Body of pancreas (tissue), 4 donors: ENCODE measurements around the gene NF2. TPM values are rescaled to one million over a fixed set of nuclear protein-coding genes. Genes with fewer than 3 reads are reported as not detected.
"Not testable (repeated sequence)": the region's sequence is repeated elsewhere in the genome, so short reads cannot be mapped to it uniquely, and the experiment has no call there.

ENCODE experiments used
- ATAC-seq: fragments of 150-250 bp; one replicate; pipeline ENCODE4 v1.9.1; 2016
- DNase-seq, 4 donors: peaks; one replicate each; pipeline ENCODE4 v3.0.0-alpha.2; 2019
- H3K27ac ChIP-seq, 4 donors: fragments of 200-600 bp; sonication (generic); 1 replicate in 3 of 4; 2 replicates in 1 of 4; pipeline versions ENCODE4 v1.5.1 to v1.6.1; 2016 to 2019; ENCODE audit warnings: mild to moderate bottlenecking in 1 of 4, mixed read lengths in 1 of 4, moderate library complexity in 1 of 4
- H3K27me3 ChIP-seq, 2 donors: fragments of 200-600 bp; sonication (generic); one replicate each; pipeline ENCODE4 v1.6.0; 2016; ENCODE audit warnings: mild to moderate bottlenecking in 1 of 2
- H3K36me3 ChIP-seq, 2 donors: fragments of 200-600 bp; sonication (generic); replicated peaks in 1 of 2; 2 replicates each; pipeline ENCODE4 v1.5.1; 2016; ENCODE audit warnings: low read depth in 2 of 2; ENCODE audit not compliant: insufficient read depth in 1 of 2
- H3K4me1 ChIP-seq: fragments of 200-600 bp; sonication (generic); one replicate; pipeline ENCODE4 v1.6.0; 2016
- H3K4me3 ChIP-seq, 2 donors: fragments of 200-600 bp; sonication (generic); 1 replicate in 1 of 2; 2 replicates in 1 of 2; pipeline ENCODE4 v1.5.1; 2016 to 2019
- H3K9me3 ChIP-seq, 3 donors: fragments of 200-600 bp; sonication (generic); 1 replicate in 2 of 3; 2 replicates in 1 of 3; pipeline ENCODE4 v1.5.1; 2016
- POLR2A ChIP-seq, 3 donors: fragments of 450-650 bp; IDR thresholded peaks; one replicate each; pipeline ENCODE4 v1.6.1; 2016; ENCODE audit warnings: antibody characterized with exemption in 3 of 3, mild to moderate bottlenecking in 2 of 3
- WGBS, 2 donors: methylation state at CpG; one replicate each; pipeline ENCODE4 v1.1.5; 2017; 5-methylcytosine and 5-hydroxymethylcytosine counted together
- intact Hi-C: fragments of 100-400 bp; cut with DNase I; formaldehyde crosslinking; loops from one replicate; pipeline ENCODE4 v1.15.1; 2023
- total RNA-seq, 2 donors: library from RNA; depleted of rRNA; stranded (reverse); fragments of >200 nt; gene quantifications; one replicate each; pipeline ENCODE4 v1.1.0, GENCODE V29; 2016
- TF ChIP-seq, protein P1 (sequence below), 7 experiments: fragments of 450-650 bp in 4 of 7; fragments of 200-600 bp in 3 of 7; sonication (generic) in 3 of 7; IDR thresholded peaks; one replicate each; pipeline ENCODE4 v1.5.1; 2016 to 2019; ENCODE audit warnings: antibody characterized with exemption in 7 of 7

The NF2 gene
- total RNA-seq, 2 donors from 2014 or later: 21.4 to 26.5 TPM

- ATAC-seq: no peak
- Histone ChIP-seq H3K4me1 (peaks cover 18% of the 10 kb centered on the region), H3K27me3 (no peaks in the 10 kb centered on the region), H3K4me3 (no peak overlapping the region), H3K36me3 (no peaks in the 10 kb centered on the region), H3K9me3 (no peaks in the 10 kb centered on the region), H3K27ac (no peak overlapping the region)
- TF ChIP-seq, protein P1, sequence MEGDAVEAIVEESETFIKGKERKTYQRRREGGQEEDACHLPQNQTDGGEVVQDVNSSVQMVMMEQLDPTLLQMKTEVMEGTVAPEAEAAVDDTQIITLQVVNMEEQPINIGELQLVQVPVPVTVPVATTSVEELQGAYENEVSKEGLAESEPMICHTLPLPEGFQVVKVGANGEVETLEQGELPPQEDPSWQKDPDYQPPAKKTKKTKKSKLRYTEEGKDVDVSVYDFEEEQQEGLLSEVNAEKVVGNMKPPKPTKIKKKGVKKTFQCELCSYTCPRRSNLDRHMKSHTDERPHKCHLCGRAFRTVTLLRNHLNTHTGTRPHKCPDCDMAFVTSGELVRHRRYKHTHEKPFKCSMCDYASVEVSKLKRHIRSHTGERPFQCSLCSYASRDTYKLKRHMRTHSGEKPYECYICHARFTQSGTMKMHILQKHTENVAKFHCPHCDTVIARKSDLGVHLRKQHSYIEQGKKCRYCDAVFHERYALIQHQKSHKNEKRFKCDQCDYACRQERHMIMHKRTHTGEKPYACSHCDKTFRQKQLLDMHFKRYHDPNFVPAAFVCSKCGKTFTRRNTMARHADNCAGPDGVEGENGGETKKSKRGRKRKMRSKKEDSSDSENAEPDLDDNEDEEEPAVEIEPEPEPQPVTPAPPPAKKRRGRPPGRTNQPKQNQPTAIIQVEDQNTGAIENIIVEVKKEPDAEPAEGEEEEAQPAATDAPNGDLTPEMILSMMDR (IDR thresholded peaks at IDR 0.05): no peak
- no peak for TF ChIP-seq POLR2A (IDR thresholded peaks at IDR 0.05)
- intact Hi-C loops: no loop called here
- WGBS, 2 donors: 45 to 49% methylated on average over 11 to 12 of the region's 12 CpGs
- peak in 3 of 4 donors; percentile 27 to 50 (median 31) for DNase-seq
Measured at GRCh38 chr22:29581799-29582198, 21.6 kb upstream of the NF2 start.

DNA sequence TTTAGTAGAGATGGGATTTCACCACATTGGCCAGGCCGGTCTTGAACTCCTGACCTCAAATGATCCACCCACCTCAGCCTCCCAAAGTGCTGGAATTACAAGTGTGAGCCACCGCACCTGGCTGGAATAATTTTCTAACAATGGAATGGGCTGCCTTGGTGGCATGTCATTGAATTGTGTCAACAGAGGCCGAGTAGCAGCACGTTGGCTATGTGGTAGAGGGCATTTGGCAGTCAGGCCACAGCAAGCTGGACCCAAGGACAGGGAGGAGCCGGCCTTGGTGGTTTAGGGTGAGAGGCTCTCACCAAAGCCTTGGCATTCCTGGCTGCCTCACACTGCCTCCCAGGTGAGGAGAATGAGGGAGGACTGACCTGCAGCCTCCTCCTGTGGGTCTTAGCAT is 18.5 kb upstream of the NF2 start:
- TF ChIP-seq POLR2A (IDR thresholded peaks at IDR 0.05): no peak
- TF ChIP-seq, protein P1 (IDR thresholded peaks at IDR 0.05): no peak
- WGBS, 2 donors: 51 to 93% methylated on average over 2 to 5 of the region's 5 CpGs

DNA sequence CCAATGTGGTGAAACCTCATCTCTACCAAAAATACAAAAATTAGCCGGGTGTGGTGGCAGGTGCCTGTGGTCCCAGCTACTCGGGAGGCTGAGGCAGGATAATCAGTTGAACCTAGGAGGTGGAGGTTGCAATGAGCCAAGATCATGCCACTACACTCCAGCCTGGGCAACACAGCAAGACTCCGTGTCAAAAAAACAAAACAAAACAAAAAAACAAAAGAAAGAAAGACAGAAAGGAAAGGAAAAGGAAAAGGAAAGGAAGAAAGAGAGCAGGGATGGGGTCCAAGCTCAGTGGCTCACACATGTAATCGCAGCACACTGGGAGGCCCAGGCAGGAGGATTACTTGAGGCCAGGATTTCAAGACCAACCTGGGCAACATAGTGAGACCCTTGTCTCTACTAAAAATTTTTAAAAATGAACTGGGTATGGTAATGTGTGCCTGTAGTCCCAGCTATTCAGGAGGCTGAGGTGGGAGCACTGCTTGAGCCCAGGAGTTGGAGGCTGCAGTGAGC is 17.2 kb upstream of the NF2 start:
- H3K9me3 ChIP-seq, H3K27me3 ChIP-seq, H3K36me3 ChIP-seq, H3K4me3 ChIP-seq, intact Hi-C loops, ATAC-seq, H3K27ac ChIP-seq, DNase-seq, H3K4me1 ChIP-seq: not testable (repeated sequence)
- WGBS, 2 donors: 79% methylated on average over 4 of the region's 4 CpGs

More for the DNA sequence above, 18.5 kb upstream of the NF2 start:
- H3K27ac ChIP-seq: no peak overlapping the region
- ATAC-seq: no peak
- no peaks in the 10 kb centered on the region for H3K27me3 ChIP-seq
- H3K9me3 ChIP-seq: no peaks in the 10 kb centered on the region
- H3K36me3 ChIP-seq: no peaks in the 10 kb centered on the region
- intact Hi-C loops: no loop called here
- H3K4me3 ChIP-seq: no peak overlapping the region
- no peak for DNase-seq
- peaks cover 17% of the 10 kb centered on the region for H3K4me1 ChIP-seq

- 60 to 68% methylated on average over 6 to 9 of the region's 9 CpGs for WGBS, 2 donors
- DNase-seq: no peak
- TF ChIP-seq POLR2A (IDR thresholded peaks at IDR 0.05): no peak
- TF ChIP-seq, protein P1 (IDR thresholded peaks at IDR 0.05): no peak
- H3K36me3 ChIP-seq: no peaks in the 10 kb centered on the region
- H3K27me3 ChIP-seq: no peaks in the 10 kb centered on the region
- H3K4me1 ChIP-seq: no peaks in the 10 kb centered on the region
- no peak overlapping the region for H3K4me3 ChIP-seq
- intact Hi-C loops: no loop called here
- no peak for ATAC-seq
- H3K9me3 ChIP-seq: no peaks in the 10 kb centered on the region
- no peak overlapping the region for H3K27ac ChIP-seq
Measured at GRCh38 chr22:29587938-29588699, 15.3 kb upstream of the NF2 start.

- intact Hi-C loops: no loop called here
- no peaks in the 10 kb centered on the region for H3K36me3 ChIP-seq
- WGBS, 2 donors: 34 to 54% methylated on average over 4 of the region's 4 CpGs
- H3K4me1 ChIP-seq: no peaks in the 10 kb centered on the region
- H3K4me3 ChIP-seq: no peak overlapping the region
- TF ChIP-seq POLR2A (IDR thresholded peaks at IDR 0.05): no peak
- TF ChIP-seq, protein P1 (IDR thresholded peaks at IDR 0.05): no peak
- H3K27ac ChIP-seq: no peak overlapping the region
- ATAC-seq (peak; percentile 28), DNase-seq (peak in 2 of 4 donors; percentile 24 to 47)
- no peaks in the 10 kb centered on the region for H3K9me3 ChIP-seq
- H3K27me3 ChIP-seq: no peaks in the 10 kb centered on the region
Measured at GRCh38 chr22:29593923-29594322, 9.5 kb upstream of the NF2 start.

DNA sequence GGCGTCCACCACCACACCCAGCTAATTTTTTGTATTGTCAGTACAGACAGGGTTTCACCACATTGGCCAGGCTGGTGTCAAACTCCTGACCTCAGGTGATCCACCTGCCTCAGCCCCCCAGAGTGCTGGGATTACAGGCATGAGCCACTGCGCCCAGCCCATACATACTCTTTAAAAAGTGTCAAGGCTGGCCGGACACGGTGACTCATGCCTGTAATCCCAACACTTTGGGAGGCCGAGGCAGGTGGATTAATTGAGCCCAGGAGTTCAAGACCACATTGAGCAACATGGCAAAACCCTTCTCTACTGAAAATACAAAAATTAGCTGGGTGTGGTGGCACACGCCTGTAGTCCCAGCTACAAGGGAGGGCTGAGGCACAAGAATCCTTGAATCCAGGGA is 9.0 kb upstream of the NF2 start:
- H3K27me3 ChIP-seq, H3K4me1 ChIP-seq, H3K36me3 ChIP-seq, intact Hi-C loops, H3K9me3 ChIP-seq, DNase-seq, ATAC-seq, H3K4me3 ChIP-seq, H3K27ac ChIP-seq: not testable (repeated sequence)
- WGBS, 2 donors: 86 to 88% methylated on average over 6 of the region's 6 CpGs
